Right atrium auricular region (tissue), 2 donors: ENCODE results near the gene STK17B. TPM values are rescaled to one million over a fixed set of nuclear protein-coding genes. Genes with fewer than 3 reads are reported as not detected.

ENCODE experiments used
- DNase-seq: peaks from one replicate; pipeline ENCODE4 v3.0.0-alpha.2; 2019; ENCODE audit warnings: low spot score
- H3K27ac ChIP-seq, 2 donors: fragments of 200-600 bp; sonication (generic); 1 replicate in 1 of 2; 2 replicates in 1 of 2; pipeline ENCODE4 v1.5.1; 2016 to 2019
- H3K27me3 ChIP-seq, 2 donors: fragments of 200-600 bp; sonication (generic); one replicate each; pipeline versions ENCODE4 v1.5.1 to v1.6.0; 2017 to 2019
- H3K36me3 ChIP-seq: fragments of 200-600 bp; sonication (generic); one replicate; pipeline ENCODE4 v1.5.1; 2016
- H3K4me1 ChIP-seq, 2 donors: fragments of 200-600 bp; sonication (generic); one replicate each; pipeline versions ENCODE4 v1.5.1 to v1.6.0; 2017 to 2019
- H3K4me3 ChIP-seq, 2 donors: fragments of 200-600 bp; sonication (generic); 1 replicate in 1 of 2; 2 replicates in 1 of 2; pipeline ENCODE4 v1.5.1; 2017 to 2019; ENCODE audit warnings: mild to moderate bottlenecking in 1 of 2, moderate library complexity in 1 of 2
- H3K9me3 ChIP-seq, 2 donors: fragments of 200-600 bp; sonication (generic); one replicate each; pipeline ENCODE4 v1.5.1; 2019
- total RNA-seq, 2 donors: library from RNA; depleted of rRNA; stranded (reverse); fragments of >200 nt; gene quantifications; one replicate each; pipeline ENCODE4 v1.1.0, GENCODE V29; 2016
- TF ChIP-seq, protein P1 (sequence below), 2 donors: fragments of 200-600 bp; sonication (generic); IDR thresholded peaks; one replicate each; pipeline ENCODE4 v1.5.1; 2019; ENCODE audit warnings: antibody characterized with exemption in 2 of 2

The STK17B gene
- total RNA-seq, 2 donors from 2014 or later: 6.7 to 7.9 TPM

DNA sequence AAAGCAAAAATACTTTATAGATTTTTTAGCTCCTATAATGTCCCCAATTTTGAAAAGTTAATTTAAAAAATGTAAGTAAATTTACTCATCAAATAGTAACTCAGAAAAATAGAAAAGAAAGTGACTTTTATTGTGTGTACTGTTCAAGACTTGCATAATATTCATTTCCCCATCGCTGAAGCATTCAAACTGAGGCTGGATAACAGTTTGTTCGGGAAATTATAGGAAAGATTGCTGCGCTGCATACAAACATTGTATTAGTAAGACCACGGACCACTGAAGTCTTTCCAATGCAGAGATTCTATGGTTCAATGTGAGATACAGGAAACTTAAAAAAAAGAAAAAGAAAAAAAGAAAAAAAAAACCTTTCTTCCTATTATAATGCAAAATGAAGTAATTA is 10.4 kb downstream of the STK17B start:
- DNase-seq: no peak
- TF ChIP-seq, protein P1, sequence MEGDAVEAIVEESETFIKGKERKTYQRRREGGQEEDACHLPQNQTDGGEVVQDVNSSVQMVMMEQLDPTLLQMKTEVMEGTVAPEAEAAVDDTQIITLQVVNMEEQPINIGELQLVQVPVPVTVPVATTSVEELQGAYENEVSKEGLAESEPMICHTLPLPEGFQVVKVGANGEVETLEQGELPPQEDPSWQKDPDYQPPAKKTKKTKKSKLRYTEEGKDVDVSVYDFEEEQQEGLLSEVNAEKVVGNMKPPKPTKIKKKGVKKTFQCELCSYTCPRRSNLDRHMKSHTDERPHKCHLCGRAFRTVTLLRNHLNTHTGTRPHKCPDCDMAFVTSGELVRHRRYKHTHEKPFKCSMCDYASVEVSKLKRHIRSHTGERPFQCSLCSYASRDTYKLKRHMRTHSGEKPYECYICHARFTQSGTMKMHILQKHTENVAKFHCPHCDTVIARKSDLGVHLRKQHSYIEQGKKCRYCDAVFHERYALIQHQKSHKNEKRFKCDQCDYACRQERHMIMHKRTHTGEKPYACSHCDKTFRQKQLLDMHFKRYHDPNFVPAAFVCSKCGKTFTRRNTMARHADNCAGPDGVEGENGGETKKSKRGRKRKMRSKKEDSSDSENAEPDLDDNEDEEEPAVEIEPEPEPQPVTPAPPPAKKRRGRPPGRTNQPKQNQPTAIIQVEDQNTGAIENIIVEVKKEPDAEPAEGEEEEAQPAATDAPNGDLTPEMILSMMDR (IDR thresholded peaks at IDR 0.05): no peak
- H3K27me3 ChIP-seq: no peaks in the 10 kb centered on the region
- H3K4me1 ChIP-seq: no peaks in the 10 kb centered on the region
- H3K36me3 ChIP-seq: peaks cover 7% of the 10 kb centered on the region
- H3K27ac ChIP-seq: no peak overlapping the region
- no peak overlapping the region for H3K4me3 ChIP-seq
- H3K9me3 ChIP-seq: no peaks in the 10 kb centered on the region

DNA sequence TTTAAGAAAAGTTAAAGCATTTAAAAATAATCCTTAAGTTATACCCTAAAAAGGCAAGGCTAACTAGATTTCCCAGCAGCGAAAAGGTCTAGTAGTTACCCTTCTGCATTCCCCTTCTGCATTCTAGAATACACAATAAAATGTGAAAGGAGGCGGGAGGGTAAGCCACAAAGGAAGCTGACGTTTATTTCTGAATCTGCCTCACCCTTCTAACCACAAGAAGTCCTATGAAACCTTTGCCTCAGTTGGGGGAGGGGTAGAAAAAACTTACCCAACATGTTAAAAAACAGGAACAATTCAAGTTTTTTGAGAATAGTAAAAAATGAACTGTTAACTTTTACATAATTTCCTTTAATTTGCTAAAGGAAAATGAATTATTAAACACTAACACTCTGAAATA is 11.3 kb downstream of the STK17B start:
- TF ChIP-seq, protein P1 (IDR thresholded peaks at IDR 0.05): no peak
- Histone ChIP-seq H3K27ac (no peak overlapping the region), H3K27me3 (no peaks in the 10 kb centered on the region), H3K4me1 (no peaks in the 10 kb centered on the region), H3K4me3 (no peak overlapping the region), H3K36me3 (peaks cover 7% of the 10 kb centered on the region), H3K9me3 (no peaks in the 10 kb centered on the region)
- DNase-seq: no peak

DNA sequence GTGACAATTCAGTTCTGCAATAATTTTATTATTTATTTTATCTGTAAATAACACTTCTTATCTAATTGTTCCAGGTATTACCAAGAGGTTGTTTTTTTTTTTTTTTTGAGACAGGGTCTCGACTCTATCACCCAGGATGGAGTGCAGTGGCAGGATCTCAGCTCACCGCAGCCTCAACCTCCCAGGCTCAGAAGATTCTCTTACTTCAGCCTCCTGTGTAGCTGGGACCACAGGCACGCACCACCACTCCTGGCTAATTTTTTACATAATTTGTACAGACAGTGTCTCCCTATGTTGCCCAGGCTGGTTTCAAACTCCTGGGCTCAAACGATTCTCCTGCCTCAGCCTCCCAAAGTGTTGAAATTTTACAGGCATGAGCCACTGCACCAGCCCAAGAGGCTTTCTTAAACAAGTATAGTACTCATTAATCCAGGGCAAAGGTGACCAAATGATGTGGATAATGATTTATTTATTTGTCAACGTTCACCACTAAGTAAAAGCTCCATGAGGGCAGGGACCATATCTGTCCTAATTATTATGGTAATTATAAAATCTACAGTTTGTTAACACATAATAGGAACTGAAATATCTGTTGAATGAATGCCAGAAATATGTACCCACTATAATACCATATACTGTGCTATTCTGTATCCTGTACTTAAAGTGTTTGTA is 12.0 kb downstream of the STK17B start:
- TF ChIP-seq, protein P1 (IDR thresholded peaks at IDR 0.05): no peak
- H3K4me3 ChIP-seq: no peak overlapping the region
- no peaks in the 10 kb centered on the region for H3K4me1 ChIP-seq
- H3K9me3 ChIP-seq: no peaks in the 10 kb centered on the region
- no peaks in the 10 kb centered on the region for H3K27me3 ChIP-seq
- DNase-seq: no peak
- no peak overlapping the region for H3K27ac ChIP-seq
- H3K36me3 ChIP-seq: peaks cover 7% of the 10 kb centered on the region

DNA sequence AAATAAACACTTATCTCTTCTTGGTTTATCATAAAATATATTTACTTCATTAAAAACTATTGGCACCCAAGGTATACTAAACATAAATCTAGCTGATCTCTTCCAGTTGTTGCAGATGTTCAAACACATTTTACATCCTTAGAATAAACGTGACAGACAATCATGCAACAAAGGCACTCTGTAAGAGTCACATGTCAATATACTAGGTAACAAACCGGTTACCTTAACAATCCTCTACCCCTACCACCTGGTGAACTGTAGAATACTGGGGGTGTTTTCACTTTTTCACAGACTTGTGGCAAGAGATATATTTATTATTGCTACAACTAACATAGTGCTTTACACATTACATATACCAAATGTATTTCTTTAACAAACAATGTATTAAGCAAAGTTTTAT is 15.8 kb downstream of the STK17B start:
- Histone ChIP-seq H3K36me3 (no peaks in the 10 kb centered on the region), H3K4me3 (no peak overlapping the region), H3K9me3 (no peaks in the 10 kb centered on the region), H3K27me3 (no peaks in the 10 kb centered on the region), H3K4me1 (no peaks in the 10 kb centered on the region), H3K27ac (no peak overlapping the region)
- no peak for DNase-seq
- TF ChIP-seq, protein P1 (IDR thresholded peaks at IDR 0.05): no peak

DNA sequence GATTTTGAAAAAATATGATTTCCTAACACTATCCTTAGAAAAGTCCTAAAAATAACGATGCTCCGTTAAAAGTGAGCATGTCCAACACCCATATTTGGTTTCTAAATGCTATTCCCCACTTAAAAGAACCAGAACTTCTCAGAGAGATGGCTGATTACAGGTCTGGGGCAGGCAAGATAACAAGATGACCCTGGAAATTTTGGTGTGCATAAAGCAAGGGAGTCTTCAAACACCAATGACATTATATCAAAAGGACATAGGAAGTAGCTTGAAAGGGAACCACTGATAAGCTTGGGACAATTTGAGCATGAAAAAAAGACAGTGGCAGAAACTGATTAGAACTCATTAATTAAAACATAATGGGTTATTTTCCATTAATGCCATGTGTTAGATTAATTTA is 17.9 kb downstream of the STK17B start:
- Histone ChIP-seq H3K27ac (no peak overlapping the region), H3K9me3 (no peaks in the 10 kb centered on the region), H3K4me1 (no peaks in the 10 kb centered on the region), H3K27me3 (no peaks in the 10 kb centered on the region), H3K4me3 (no peak overlapping the region), H3K36me3 (no peaks in the 10 kb centered on the region)
- TF ChIP-seq, protein P1 (IDR thresholded peaks at IDR 0.05): no peak
- no peak for DNase-seq

DNA sequence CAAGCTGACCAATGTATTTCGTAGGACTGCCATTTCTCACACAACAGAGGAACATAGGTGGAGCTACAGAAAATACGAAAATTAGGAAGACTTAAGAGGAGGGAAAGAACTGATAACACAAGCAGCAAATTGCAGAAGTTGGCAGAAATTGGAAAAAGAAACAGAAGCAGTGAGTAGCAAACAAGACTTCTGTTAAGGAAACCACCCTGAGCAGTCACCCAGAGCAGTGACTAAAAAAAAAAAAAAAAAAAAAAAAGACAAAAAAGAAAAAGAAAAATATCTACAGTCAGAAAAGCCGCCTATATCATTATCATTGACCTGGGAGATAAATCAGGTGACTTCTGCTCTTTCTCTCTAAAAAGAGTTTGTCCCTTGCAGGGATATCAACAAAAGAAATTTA is 21.4 kb downstream of the STK17B start:
- no peaks in the 10 kb centered on the region for H3K9me3 ChIP-seq
- H3K4me3 ChIP-seq: no peak overlapping the region
- DNase-seq: no peak
- TF ChIP-seq, protein P1 (IDR thresholded peaks at IDR 0.05): no peak
- no peaks in the 10 kb centered on the region for H3K4me1 ChIP-seq
- H3K36me3 ChIP-seq: peaks cover 7% of the 10 kb centered on the region
- no peak overlapping the region for H3K27ac ChIP-seq
- no peaks in the 10 kb centered on the region for H3K27me3 ChIP-seq
